ENCODE data around the gene CAPN9. TPM values are rescaled to one million over a fixed set of nuclear protein-coding genes. Genes with fewer than 3 reads are reported as not detected.
A peak's percentile ranks its signal among the peaks of the same experiment; 100 is the strongest.
"Not testable (repeated sequence)": the region's sequence is repeated elsewhere in the genome, so short reads cannot be mapped to it uniquely, and the experiment has no call there.

The CAPN9 gene
- total RNA-seq, 1 experiment from 2014 or later, result 0.12 TPM

- no peak for DNase-seq (ENCODE audit: low read depth)
Measured at GRCh38 chr1:230747890-230748800, 957 bp downstream of the CAPN9 start.

- no peak for DNase-seq (ENCODE audit: low read depth)
Measured at GRCh38 chr1:230749150-230749549, 2.0 kb downstream of the CAPN9 start.

- no peak for DNase-seq (ENCODE audit: low read depth)
Measured at GRCh38 chr1:230749635-230750034, 2.4 kb downstream of the CAPN9 start.

GRCh38 chr1:230750576-230750975 lies 3.4 kb downstream of the CAPN9 start:
- no peak for DNase-seq (ENCODE audit: low read depth)

- DNase-seq (ENCODE audit: low read depth), result no peak
Measured at GRCh38 chr1:230750986-230751625, 3.9 kb downstream of the CAPN9 start.

GRCh38 chr1:230752407-230752806 lies 5.2 kb downstream of the CAPN9 start:
- no peak for DNase-seq (ENCODE audit: low read depth)

- DNase-seq (ENCODE audit: low read depth), result no peak
Measured at GRCh38 chr1:230753191-230753585, 6.0 kb downstream of the CAPN9 start.

- DNase-seq (ENCODE audit: low read depth), result no peak
Measured at GRCh38 chr1:230753586-230754251, 6.5 kb downstream of the CAPN9 start.

- peak; percentile 84 for DNase-seq (ENCODE audit: low read depth)
Measured at GRCh38 chr1:230754796-230755195, 7.6 kb downstream of the CAPN9 start.

- DNase-seq (ENCODE audit: low read depth), result no peak
Measured at GRCh38 chr1:230757856-230758708, 10.9 kb downstream of the CAPN9 start.

- DNase-seq (ENCODE audit: low read depth), result peak; percentile 48
Measured at GRCh38 chr1:230758709-230759368, 11.7 kb downstream of the CAPN9 start.

GRCh38 chr1:230759369-230760065 lies 12.3 kb downstream of the CAPN9 start:
- DNase-seq (ENCODE audit: low read depth), result no peak

- DNase-seq (ENCODE audit: low read depth), result no peak
Measured at GRCh38 chr1:230760360-230760827, 13.2 kb downstream of the CAPN9 start.

- DNase-seq (ENCODE audit: low read depth), result no peak
Measured at GRCh38 chr1:230761443-230762167, 14.4 kb downstream of the CAPN9 start.

- DNase-seq (ENCODE audit: low read depth), result no peak
Measured at GRCh38 chr1:230763927-230764591, 16.9 kb downstream of the CAPN9 start.

GRCh38 chr1:230766318-230766717 lies 19.1 kb downstream of the CAPN9 start:
- DNase-seq (ENCODE audit: low read depth), result no peak

GRCh38 chr1:230767859-230768612 lies 20.8 kb downstream of the CAPN9 start:
- not testable (repeated sequence) for DNase-seq (ENCODE audit: low read depth)

GRCh38 chr1:230768903-230769570 lies 21.8 kb downstream of the CAPN9 start:
- DNase-seq (ENCODE audit: low read depth), result peak; percentile 26

All from RPMI7951 (cell line).